ACHN (cell line): ENCODE results near the gene CPOX.
A peak's percentile ranks its signal among the peaks of the same experiment; 100 is the strongest.
"Not testable (repeated sequence)": the region's sequence is repeated elsewhere in the genome, so short reads cannot be mapped to it uniquely, and the experiment has no call there.

Experiments
- DNase-seq: peaks from one replicate; pipeline ENCODE4 v3.0.0-alpha.2; 2015
- in situ Hi-C: cut with HindIII; loops from 2 replicates; pipeline ENCODE4 v1.10.0; 2017; ENCODE audit warnings: low sequenced_read_pairs, low pct_ligation_motif_present, low pct_unique_long_range_greater_than_20kb

The CPOX gene

DNA sequence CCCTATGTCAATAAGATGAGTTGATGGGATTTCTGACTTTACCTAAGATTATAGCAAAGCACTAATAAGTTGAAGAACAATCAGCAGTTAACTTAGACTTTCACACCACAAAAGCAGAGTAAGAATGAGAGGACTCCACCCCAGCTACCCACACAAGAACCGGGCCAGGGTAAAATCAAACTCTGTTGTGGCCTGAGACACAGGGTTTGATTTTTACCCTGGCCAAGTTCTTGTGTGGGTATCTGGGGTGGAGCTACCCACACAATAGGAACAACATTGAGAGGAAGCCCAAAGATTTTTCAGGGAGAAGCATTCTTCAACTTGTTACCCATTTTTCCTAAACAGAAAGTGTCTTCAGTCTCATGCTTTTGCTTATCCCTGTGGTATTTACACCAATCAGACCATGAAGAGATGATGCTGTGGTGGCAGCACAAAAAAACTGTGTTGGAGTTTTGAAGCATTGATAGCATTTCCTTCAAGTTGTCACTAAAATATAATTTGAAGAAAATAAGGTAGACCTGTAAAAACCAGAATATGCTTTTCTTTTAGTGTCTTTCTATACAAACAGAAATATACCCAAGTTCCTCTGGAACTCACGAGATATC is 25.6 kb downstream of the CPOX start:
- in situ Hi-C loops = no loop called here
- no peak for DNase-seq

DNA sequence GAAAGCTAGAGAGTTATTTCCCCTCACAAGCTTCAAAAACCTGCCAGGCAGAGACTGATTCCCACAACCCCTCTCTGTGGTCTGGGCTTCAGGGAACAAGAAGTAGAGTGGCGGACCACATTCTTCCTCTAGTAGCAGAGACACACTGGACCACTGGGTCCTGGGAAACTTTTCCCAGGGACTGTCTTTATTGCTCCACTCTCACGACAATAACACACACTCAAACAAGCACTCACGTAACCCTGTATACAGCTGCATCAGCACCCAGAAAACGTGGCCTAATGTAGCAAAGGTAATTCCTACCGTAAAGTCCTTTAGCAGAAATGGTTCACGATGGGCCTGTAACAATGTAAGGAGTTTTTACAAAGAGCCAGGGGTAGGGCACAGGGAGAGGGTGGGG is 27.6 kb downstream of the CPOX start:
- in situ Hi-C loops = no loop called here

DNA sequence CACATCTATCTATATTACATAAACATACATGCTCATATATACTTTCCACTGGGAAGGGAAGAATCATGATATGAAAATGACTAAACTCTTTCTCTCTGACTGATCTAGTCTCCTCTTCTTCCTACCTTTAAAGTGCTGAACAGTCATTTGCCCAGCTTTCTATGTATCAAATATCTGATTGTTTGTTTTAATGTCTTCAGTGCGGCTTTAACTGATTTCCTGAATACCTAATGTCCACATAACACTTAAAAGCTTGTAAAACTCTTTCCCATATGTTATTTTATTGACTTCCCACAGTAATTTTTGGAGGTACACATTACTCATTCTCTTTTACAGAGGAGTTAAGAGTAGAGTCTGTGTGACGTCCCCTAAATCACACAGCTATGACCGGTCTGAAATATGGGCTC is 28.2 kb downstream of the CPOX start:
- no peak for DNase-seq
- in situ Hi-C loops = no loop called here

More for the DNA sequence above, 27.6 kb downstream of the CPOX start:
- no peak for DNase-seq

DNA sequence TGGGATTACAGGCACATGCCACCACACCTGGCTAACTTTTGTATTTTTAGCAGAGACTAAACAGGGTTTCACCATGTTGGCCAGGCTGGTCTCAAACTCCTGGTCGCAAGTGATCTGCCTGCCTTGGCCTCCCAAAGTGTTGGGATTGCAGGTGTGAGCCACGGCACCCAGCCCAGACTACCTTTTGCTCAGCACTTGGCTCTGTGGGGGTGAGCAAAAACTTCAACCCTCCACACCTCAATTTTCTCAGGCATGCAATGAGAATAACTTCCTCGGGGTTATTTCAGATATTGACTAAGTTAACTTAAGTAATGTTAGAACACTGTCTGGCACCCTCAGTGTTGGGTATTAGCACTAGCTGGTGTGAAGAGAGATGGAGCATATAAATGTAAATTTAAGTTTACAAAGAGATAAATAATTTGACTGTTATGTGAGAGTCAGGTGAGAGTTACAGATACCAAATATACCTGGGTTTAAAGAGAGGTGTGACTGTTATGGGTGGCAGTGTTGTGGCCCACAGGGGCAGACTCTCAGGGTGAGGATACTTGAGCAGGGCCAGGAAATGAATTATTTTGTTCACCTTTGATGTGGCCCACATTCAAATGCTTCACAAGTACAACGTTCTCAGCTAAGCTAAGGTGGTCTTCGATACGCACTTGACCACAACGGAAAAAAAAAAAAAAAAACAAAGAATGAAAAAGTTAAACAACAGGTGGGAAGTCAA is 29.0 kb downstream of the CPOX start:
- DNase-seq = no peak
- in situ Hi-C loops = no loop called here

DNA sequence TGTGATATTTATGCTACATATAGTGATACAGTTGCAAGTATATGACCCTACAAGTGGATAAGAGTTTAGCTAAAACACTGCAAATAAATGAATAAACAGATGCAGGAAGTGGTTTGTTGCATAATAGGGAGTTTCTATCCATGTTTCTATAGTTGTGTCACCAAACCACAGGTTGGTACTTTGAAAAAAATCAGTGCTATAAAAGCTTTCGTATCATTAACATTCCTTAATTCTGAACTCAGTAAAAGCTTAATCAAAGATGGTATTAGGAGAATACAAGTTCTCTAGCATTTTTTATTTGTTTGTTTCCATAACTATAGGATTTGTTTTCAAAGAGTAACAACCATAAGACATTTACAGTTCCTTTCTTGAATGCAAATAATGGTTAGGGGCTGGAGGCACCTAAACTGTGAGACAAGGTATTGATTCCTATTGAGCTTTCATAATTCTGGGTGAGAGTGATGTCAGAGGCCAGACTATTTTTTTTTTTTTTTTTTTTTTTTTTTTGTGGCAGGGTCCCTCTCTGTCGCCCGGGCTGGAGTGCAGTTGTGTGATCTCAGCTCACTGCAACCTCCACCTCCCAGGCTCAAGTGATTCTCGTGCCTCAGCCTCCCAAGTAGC is 29.6 kb downstream of the CPOX start:
- peak; percentile 28 for DNase-seq
- in situ Hi-C loops = no loop called here

GRCh38 chr3:98561727-98562521 is 31.5 kb downstream of the CPOX start:
- in situ Hi-C loops = no loop called here
- DNase-seq = no peak

- DNase-seq = no peak
- in situ Hi-C loops = no loop called here
Observed at GRCh38 chr3:98560911-98561310, 32.5 kb downstream of the CPOX start.

GRCh38 chr3:98559769-98560168 is 33.6 kb downstream of the CPOX start:
- in situ Hi-C loops = not testable (repeated sequence)

DNA sequence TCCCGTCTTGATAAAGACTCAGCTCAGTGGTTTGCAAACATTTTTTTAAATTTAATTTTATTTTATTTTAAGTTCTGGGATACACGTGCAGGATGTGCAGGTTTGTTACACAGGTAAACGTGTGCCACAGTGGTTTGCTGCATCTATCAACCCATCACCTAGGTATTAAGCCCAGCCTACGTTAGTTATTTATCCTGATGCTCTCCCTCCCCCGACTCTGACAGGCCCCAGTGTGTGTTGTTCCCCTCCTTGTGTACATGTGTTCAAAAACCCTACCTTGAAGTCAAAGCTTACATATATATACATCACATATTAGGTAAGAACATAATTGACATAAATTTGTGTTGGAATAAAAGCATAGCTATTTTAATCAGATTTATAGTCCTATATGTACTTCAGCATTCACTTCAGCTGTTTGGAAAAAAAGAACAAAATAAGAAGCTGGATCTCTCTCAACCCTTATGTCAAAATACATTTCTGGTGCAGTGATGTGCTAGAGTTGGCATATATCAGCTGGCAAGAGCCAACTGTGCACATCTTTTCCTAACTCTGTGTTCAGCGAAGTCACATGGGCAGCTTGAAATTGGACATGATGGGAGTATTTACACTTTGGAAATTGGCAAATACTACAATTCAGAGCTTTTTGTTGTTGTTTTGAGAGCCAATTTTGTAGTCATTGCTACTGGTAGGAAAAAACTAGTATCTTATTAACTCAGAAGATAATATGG is 35.1 kb downstream of the CPOX start:
- DNase-seq = no peak
- in situ Hi-C loops = no loop called here

More at GRCh38 chr3:98559769-98560168, 33.6 kb downstream of the CPOX start:
- not testable (repeated sequence) for DNase-seq

DNA sequence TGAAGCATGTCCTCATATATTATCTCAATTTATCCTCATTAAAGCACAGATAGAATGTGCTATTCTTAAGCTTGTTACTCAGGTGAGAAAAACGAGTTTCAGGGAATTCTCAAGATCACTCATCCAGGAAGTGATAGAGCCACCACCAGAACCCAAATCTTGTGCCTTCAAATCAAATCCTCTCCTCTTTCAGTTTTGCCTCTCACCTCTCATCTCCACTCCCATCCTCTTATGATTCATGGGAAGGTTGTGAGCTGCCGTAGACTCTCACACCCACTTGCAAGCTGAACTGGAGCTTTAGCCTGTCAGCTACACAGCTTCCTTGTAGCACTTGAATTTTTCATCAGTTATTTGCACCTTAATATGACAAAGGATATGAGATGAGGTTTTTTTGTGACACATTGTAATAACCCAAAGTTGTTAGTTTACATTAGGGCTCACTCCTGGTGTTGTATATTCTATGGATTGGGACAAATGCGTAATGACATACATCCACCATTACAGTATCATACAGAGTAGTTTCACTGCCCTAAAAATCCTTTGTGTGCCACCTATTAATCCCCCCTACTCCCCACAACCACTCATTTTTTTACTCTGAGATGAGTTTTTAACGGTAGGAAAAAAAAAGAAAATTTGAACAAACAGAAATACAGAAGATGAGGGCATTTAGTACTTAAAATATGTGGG is 35.9 kb downstream of the CPOX start:
- DNase-seq = no peak

DNA sequence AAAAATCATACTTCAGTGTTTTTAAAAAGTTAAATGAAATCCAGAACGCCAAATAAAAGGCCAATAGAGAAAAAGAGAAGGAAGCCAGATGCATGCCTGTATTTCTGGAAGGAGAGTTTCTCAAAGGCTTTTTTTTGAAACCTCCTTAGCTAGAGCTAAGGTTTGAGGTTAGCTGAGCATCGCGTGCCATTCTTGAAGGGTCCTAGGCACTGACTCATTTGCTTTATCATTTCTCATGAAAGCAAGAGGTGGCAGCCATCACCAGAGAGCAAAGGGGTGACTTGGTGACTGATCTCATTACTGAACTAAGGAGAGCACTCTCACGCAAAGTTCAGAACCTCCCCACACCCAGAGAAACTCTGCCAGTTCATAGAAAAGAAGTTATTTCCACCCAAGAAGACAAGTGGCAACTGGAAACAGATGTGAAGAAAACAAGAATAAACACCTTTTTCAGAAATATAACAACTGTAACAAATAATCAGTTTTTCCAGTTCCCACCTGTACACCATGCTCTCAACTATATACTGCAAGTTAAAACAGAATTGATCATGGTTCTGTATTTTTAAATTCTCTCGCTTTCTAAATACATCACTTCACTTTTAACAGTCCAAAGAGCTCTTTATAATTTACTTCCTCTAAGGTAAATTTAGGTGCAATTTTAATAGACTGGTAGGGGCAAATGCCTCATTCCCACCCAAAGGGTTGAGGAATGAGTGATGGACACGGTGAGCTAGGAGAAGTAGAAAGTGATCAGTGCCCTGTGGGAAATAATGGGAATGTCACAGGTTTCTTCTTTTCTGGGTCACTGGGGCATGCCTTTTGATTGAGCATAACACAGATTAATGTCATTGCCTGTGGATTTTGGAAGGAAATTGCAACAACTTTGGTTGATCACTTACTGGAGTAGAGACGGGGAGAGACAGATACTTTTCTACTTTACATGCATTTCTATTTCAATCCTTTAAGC is 37.0 kb downstream of the CPOX start:
- no peak for DNase-seq

More for the DNA sequence above, 35.9 kb downstream of the CPOX start:
- in situ Hi-C loops = no loop called here

GRCh38 chr3:98555025-98555379 is 38.4 kb downstream of the CPOX start:
- in situ Hi-C loops = no loop called here

More for the DNA sequence above, 37.0 kb downstream of the CPOX start:
- in situ Hi-C loops = no loop called here

DNA sequence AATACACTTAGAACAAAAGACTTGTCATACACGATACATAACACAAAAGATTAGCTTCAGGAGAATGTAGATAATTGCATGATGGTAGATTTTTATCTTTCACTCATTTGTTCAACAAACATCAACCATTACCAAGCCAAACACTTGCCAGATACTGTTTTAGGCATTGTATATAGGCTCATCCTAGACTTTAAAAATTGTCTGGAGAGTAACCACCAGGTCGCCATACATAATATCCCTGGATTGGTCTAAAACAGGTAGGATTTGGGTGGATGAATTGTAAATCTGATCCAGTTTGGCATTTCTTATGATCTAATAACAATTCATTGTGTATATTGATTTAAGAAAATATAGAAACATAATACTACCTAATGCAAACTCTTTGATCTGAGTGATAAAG is 38.8 kb downstream of the CPOX start:
- in situ Hi-C loops = no loop called here
- no peak for DNase-seq

More at GRCh38 chr3:98555025-98555379, 38.4 kb downstream of the CPOX start:
- no peak for DNase-seq

DNA sequence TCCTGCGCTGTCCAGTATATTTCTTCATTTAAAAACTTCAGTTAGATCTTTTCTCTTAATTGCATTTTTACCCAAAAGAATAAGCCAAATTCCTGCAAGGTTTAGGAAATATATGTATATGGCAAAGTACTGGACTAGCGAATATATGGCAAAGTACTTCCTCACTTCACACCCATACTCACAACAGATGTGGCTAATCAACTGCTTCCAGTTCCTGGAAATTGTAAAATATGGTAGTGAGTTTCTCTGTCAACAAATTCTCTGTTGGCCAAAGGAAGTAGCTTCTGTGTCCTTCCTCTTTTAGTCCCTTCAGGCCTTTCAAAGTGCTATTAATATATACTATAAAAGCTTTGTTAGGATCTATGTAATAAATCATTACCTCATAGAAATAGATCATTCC is 39.7 kb downstream of the CPOX start:
- in situ Hi-C loops = no loop called here
- DNase-seq = no peak

GRCh38 chr3:98553021-98553563 is 40.3 kb downstream of the CPOX start:
- in situ Hi-C loops = no loop called here
- no peak for DNase-seq

DNA sequence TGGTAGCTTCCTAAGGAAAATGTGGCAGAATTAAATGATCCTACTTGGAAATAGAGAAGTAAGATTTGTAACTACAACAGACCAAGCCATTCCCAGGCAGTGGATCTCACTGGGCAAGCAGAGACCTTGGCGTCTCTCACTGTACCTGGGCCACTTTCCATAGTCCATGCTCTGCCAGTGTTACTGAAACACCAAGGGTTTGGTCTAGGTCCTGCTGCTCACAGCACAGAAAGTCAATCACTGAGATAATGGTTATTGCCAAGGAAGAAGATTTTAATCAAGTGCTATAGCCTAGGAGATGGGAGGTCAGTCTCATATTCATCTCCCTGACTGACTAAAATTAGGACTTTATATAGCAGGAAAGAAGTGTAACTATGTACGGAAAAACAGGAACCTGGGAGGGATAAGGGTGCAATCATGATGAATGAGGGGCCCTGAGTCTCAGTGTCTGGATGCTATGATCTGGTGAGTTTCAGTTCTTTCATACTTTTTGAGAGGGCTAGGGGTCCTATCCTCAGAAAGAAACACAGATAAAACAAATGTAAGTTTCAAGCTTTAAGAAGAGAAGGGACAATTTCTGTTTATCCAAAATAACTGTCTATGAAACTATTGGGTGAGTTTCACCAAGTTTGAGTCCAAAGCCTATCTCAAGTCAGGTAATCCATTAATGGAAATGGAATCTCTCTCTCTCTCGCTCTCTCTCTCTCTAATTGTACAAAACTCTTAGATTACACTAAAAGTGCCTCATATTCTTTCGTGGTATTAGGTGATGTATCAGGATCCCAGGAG is 41.0 kb downstream of the CPOX start:
- DNase-seq = no peak
- in situ Hi-C loops = no loop called here
